SH-SY5Y (cell line): ENCODE data around the gene EGFR.

Source experiments
- GATA2 ChIP-seq: IDR thresholded peaks from 2 replicates; pipeline ENCODE4 v1.6.1; 2011; ENCODE audit warnings: mild to moderate bottlenecking, low read depth, low read length
- GATA3 ChIP-seq: IDR thresholded peaks from 2 replicates; pipeline ENCODE4 v1.6.1; 2011; ENCODE audit warnings: low read depth, mild to moderate bottlenecking, low read length, moderate library complexity

DNA sequence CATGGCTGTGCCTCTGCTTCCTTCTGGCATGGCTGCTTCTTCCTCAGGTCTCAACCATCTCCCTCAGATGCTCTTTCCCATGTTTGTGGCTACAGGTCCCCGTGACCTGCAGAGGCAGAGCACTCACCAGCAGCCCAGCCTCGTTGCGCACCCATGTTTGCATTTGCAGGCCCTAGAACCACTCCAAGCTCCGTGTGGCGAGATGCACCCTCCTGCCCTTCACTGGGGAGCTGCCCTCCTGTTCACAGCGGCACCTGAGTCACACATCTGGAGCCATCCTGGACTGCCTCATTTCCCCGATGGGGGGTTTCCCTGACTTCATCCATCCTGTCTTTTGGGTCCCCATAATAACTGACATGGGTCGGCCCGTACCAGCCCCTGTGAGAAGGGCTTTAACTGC is 35.9 kb downstream of the EGFR start:
- TF ChIP-seq GATA2 (no peak), GATA3 (no peak)
